GM19328 (cell line): ENCODE results near the gene WEE1.
"Not testable (repeated sequence)": the region's sequence is repeated elsewhere in the genome, so short reads cannot be mapped to it uniquely, and the experiment has no call there.

Experiments
- ATAC-seq: cut with Tn5 transposase; IDR thresholded peaks from one replicate; pipeline ENCODE4 v1.9.1; 2021; ENCODE audit warnings: mild to moderate bottlenecking, moderate library complexity; ENCODE audit not compliant: unreplicated experiment

Gene WEE1

DNA sequence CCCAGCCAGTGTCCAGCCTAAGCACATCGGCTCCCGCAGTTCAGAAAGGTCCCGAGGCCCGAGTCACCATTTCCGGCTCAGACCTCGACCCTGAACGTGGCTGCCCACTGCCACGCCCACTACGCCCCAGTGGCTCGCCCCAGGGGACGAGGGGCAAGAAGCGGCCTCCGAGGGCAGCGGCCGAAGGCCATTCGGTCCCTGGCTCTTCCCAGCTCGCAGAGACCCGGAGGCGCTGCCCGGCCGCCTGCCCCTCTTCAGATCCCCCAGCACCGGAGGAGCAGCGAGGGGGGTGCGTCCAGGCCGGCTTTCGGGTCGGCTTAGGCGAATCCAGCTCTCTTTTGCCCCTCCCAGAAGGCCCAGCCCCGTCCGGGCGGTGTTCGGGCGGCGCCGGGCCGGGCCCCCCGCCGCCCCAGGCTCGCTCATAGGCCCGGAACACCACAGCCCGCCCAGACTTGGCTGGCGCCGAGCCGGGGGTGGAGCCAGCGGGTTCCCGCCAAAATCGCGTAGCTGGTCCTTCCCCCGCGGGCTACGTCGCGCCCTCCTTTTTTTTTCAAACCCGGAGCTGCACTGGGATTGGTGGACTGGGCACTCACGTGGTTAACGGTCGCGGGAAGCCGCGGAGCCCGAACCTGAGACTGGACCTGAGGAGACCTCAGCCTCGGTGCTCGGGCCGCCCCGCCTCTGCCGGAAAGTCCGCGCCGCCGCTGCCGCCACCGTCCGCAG lies at the start of gene WEE1:
Gene WEE1 (plus strand): TSS at position 619 of the 723 bp plus-strand sequence. CDS start 264 bp downstream, outside the sequence.
- ATAC-seq, result peak; percentile 84

DNA sequence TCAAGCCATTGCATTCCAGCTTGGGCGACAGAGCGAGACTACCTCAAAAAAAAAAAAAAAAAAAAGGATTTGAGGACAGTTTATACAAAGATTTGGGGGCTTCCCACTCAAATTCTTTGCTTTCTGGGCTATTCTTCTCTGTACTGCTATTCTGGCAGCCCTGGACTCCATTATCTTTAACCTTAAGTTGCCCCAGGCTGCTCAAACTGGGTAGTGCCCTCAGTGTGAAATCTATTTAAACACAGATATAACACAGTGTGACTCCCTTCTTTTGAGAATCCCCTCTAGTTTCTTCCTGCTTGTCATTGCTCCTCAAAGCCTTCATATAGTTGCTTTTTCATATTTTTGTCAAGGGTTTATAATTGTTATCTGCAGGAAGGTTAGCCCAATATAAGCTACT lies 49.5 kb upstream of the WEE1 start:
- no peak for ATAC-seq

DNA sequence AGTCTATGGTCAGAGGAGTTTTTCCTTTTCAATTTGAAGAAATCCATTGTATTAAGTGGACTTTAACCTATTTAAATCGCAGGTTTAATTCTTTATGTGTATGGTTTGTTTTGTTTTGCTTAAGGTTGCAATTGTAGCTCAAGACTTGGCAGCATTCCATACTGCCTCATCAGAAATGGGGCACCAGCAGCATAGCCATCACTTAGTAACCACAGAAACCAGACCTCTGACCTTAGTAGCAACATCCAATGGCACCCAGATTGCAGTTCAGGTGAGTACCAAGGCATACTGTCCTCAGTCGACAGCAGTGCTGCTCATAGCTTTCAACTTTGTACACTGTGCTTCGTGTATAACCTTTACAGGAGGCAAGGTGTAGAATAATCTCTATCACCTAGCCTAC lies 48.4 kb upstream of the WEE1 start:
- ATAC-seq, result no peak

DNA sequence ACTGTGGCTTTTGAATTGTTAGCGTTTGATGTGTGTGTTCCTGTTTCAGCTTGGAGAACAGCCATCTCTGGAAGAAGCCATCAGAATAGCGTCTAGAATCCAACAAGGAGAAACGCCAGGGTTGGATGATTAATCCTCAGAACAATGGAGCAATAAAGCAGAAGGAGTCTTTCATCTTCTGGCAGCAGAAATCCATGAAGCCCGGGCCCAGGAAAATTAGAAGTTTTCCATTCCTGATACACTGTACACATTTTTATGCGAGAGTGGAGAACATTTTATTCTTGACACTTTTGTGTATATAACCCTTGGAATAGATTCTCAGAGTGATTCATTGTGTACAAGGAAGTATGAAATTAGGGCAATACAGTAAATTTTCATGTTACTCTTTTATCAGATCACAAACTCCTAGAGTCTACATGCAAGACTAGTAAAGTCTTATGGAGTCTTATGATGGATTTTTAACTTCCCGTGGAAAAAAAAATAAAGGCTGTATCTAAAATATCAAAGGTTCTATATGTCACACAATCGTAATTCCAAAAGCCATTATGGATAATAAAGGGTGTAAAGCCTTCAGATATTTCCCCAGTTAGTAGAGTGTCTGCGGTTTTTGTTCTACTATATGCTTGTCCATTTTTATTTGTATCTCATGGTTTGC lies 45.9 kb upstream of the WEE1 start:
- ATAC-seq, result no peak

DNA sequence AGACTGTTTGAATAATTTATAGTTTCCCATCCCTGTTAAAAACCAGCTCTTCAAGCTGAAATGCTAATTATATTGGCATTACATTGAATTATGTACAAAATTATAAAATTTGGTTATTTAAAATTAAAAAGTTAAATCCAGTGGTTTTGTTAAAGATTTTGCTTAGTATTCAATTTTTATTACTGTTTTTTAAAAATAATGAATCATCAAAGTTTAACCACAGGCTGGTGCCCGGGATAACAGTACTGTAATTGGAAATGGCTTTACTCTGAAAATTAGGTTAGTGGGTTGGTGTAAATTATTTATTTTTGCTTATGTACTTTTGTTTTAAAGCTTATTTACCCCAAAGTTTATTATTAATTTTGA lies 45.4 kb upstream of the WEE1 start:
- no peak for ATAC-seq

DNA sequence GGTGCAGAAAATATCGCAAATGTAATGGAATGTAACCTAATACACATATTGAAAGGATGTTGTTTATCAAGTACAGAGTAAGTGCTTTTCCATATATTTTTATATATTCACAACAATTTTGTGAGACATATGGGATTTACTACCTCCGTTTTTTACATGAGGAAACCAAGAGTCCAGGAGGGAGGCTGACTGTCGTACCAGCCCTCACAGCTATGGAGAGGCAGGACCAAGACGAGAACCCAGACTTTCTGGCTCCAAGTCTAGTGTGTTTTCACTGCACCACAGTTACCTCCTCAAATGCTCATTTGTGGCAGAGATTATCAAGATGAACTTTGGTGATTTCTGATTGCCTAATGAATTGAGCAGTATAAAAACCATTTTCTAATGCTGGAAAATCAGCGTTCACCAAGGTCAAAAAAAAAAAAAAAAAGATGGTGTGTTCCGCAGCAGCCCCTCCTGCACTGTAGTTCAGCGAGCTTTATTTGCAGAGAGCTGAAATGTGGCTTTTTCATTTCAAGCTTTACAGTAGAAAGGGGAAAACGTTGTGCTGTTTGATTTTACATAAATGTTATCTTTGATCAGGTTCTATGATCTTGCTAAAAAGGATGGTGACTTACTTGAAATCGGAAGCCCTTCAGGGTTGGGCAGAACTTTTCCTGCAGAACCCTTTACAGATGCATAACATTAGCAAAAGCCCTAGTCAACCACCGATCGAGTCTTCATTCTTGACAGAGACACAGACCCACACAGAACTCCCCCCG lies 44.7 kb upstream of the WEE1 start:
- no peak for ATAC-seq

DNA sequence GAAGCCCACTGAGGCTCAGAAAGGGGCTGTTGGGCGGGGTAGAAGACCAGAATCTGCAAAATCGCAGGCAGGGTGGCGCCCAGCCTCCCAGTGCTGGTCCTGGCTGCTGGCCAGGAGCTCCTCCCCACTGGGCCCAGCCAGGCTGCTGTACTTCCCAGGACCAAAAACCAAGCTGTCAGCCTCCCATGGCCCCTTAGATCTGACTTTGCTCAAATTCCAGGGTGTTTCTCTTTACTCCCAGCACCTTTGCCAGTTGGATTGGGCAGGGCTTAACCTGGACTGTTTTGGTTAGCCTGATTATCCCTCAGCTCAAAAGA lies 44.2 kb upstream of the WEE1 start:
- no peak for ATAC-seq

DNA sequence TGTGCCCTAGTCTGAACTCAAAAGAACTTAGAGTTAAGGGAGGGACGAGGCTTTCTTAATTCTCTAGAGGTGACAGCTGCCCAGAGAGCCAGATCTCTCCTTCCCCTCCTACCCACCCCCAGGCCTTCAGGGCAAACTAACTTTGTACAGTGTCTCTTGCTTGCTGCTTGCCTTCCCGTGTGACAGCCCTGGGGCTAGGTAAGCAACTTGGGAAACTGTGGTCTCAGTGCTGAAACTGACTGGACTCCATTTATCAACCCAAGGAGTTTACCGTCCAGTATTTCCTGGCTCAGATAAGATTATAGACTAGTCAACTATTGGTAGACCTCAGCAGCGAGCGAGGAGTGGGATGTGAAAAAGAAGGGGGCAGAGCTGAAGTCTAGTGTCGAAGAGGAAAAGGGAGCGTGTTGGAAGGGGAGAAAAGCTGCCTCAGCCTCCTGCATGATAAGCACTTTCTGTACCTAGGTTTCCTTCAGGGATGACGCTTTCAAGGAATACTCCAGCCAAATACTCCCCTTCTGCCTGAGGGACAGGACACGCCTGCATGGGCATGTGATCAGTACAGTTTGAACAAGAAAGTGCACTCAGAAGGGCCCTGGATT lies 43.3 kb upstream of the WEE1 start:
- no peak for ATAC-seq

DNA sequence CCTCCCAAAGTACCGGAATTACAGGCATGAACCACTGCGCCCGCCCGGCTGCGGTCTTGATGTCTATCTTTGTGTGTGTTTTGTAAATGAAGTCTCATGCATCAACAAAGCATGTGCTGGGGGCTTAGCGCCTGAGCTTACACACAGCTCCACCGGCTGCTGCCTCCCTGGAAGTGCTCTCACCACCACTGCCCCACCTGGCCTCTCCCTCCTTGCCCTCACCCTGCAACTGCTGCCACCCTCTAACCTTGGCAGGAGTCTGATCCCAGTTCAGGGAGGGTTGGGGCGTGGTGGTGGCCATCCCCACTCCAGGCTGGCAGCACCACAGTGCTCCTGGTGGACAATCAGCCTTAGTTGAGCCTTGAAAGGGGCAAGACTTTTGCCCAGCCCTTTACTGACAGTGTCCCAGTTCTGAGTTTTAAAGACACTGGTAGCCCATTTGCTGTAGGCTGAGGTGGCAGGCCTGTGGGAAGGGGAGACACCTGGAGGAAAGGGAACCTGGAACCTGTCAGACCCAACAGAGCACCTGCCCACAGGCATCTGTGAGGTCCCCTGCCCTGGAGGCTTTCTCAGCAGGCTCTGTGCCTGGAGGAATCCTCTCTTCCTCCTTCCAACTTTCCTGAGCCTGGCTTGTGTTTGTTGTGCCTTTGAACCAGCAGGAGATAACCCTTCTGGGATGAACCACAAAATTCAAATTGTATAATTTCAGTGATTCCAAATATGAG lies 42.4 kb upstream of the WEE1 start:
- no peak for ATAC-seq

DNA sequence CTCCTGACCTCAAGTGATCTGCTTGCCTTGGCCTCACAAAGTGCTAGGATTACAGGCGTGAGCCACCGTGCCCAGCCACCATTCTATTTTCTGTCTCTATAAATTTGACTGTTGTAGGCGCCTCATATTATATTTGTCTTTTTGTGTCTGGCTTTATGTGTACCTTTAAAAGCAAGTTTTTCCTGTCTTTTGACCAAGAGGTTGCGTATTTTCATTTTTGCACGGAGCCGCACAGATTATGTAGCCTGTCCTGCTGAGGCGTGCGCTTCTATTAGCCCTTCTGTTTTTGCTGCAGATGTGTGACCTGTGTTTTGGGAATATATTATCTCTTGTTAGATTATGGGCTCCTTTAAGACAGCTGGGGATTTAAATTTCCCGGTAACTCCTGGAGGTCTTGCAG lies 40.4 kb upstream of the WEE1 start:
- ATAC-seq, result no peak

DNA sequence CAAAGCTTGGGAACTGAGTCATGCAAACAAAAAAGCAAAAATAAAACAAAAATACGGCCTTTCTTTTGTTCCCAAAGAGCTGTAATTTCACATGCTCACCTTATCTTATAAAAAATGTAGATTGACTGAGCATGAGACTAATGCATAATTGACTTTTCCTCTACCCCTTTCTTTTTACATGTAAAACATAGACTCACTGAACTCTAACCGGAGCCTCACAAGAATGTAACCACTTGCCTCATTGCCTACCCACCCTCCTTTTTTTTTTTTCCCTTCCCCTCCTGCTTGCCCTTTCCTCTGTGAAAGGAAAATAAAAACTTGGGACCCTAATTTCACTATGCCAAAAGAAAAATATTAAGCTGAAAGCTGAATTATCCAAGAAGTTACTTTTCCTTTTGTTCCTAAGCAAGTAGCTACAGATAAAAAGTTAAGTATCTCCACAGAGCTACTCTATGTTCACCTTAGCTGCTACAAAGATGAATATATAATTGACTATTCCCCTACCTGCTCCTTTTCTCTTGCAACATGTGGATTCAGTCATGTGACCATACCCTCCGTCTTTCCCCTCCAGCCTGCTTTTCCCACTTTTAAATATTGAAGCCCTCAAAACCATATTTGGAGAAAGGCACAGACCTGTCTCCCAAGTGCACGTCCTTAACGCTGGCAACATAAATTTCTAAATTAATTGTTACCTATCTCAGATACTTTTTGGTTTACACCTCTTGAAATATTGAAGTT lies 39.6 kb upstream of the WEE1 start:
- no peak for ATAC-seq

DNA sequence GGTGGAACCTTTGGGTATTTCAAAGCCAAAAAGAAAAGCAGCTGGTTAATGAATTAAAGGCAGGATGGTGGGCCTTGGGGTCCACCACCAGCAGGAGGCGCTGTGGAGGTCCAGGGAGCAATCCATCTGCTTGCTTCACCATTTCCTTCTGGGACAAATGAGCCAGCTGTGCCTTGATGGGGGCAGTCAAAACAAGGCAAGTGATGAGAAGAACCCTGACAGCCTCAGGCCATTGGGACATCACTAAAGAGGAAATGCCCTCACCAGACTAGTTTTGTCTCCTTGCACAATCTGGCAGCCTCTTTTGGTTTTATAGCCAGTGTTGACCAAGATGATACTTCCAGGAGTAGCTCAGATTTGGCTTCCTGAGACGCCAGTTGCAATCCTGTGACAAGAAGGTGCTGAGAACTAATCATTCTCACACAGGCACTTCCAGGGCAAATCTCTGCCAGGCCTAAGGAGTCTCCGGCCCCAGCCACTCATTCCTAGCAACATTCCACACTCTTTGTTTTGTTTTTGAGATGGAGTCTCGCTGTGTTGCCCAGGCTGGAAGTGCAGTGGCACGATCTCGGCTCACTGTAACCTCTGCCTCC lies 38.2 kb upstream of the WEE1 start:
- no peak for ATAC-seq

DNA sequence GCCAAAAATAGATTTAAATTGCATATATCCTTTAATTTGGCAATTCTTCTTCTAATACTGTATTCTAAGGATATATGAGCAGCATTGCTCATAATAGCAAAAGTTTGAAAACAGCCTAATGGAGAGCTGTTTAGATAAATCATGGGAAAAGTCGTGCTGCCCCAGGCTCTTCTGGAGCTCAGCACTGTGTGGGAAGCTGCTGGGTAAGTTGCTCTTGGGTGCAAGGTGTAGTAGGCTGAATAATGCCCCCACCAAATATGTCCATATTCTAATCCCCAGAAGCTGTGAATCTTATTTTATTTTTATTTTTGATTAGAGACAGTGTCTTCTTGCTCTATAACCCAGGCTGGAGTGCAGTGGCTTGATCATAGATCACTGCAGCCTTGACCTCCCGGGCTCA lies 34.9 kb upstream of the WEE1 start:
- ATAC-seq, result no peak

DNA sequence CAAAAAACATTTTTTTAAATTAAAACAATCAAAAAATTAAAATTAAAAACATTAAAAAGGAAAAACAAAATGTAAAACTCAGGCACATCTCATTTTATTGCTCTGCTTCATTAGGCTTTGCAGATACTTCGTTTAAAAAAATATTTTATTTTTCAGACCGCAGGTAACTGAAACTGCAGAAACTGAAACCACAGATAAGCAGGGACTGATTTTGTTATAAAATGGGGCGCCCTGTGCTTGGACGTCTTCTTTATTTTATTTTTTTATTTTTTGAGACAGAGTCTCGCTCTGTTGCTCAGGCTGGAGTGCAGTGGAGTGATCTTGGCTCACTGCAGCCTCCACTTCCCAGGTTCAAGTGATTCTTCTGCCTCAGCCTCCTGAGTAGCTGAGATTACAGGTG lies 24.3 kb upstream of the WEE1 start:
- ATAC-seq, result not testable (repeated sequence)

DNA sequence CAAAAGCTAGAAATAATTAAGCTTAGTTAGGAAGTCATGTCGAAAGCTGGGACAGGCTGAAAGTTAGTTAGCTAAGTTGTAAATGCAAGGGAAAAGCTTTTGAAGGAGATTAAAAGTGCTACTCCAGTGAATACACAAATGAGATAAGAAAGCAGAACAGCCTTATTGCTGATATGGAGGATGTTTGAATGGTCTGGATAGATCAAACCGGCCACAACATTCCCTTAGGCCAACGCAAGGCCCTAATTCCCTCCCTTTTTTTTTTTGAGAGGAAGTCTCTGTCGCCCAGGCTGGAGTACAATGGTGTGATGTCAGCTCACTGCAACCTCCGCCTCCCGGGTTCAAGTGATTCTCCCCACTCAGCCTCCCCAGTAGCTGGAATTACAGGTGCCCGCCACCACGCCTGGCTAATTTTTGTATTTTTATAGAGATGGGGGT lies 23.3 kb upstream of the WEE1 start:
- no peak for ATAC-seq

DNA sequence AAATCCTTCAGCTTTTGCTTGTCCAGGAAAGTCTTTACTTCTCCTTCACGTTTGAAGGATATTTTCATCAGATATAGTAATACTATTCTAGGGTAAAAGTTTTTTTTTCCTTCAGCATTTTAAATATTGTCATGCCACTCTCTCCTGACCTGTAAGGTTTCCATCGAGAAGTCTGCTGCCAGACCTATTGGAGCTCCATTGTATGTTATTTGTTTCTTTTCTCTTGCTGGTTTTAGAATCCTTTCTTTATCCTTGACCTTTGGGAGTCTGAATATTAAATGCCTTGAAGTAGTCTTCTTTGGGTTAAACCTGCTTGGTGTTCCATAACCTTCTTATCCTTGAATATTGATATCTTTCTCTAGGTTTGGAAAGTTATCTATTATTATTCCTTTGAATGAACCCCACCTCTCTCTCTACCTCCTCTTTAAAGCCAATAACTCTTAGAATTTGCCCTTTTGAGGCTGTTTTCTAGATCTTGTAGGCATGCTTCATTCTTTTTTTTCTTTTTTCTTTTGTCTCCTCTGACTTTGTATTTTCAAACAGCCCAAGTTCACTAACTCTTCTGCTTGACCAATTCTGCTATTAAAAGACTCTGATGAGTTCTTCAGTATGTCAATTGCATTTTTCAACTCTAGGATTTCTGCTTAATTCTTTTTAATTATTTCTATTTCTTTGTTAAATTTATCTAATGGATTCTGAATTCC lies 12.0 kb upstream of the WEE1 start:
- ATAC-seq, result no peak

DNA sequence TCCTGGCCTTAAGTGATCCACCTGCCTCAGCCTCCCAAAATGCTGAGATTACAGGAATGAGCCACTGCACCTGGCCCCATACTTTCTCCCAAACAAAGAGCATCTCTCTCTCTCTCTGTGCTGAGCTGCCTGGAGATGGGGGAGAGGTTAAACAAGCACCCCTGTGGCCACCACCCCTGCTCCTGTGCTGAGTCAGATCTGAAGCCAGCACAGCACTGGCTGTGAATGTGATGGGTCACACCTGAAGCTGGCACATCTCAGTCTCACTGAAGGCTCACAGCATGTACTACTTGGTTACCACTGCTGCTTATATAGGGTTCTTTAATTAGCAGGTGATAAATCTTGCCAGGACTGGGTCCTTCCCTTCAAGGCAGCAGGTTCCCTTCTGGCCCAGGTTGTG lies 10.8 kb upstream of the WEE1 start:
- no peak for ATAC-seq

DNA sequence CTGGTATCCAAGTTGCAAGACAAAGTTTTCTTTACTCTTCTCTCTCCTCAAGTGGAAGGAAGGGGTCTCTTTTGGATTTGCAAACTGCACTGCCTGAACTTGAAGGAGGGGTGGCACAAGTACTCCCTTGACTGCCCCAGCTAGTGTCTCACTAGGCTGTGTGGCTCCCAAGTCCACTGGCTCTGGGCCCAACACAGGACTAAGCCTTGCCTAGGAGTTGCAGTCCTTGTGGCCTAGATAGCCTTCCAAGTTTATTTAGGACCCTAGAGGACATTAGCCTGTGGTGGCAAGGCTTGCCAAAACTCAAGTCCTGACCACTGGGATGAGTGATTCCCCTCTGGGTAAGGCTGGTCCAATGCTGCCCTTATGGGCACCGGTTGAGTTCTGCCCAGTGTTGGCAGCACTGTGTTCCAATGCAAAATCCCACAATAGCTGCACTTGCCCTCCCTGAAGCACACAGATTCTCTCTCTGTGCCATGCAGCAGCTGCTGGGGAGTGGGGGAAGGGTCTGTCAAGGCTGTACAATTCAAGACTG lies 10.2 kb upstream of the WEE1 start:
- no peak for ATAC-seq
